HL-60 (cell line): Measurements from ENCODE around the gene CSNK1G2.

Source experiments
- CTCF ChIP-seq: IDR thresholded peaks from one replicate; pipeline ENCODE4 v1.5.1; 2011; ENCODE audit warnings: low read length, control low read depth, inconsistent platforms; ENCODE audit not compliant: insufficient read depth
- GABPA ChIP-seq: IDR thresholded peaks from 2 replicates; pipeline ENCODE4 v1.6.1; 2012; ENCODE audit warnings: low read depth
- POLR2AphosphoS5 ChIP-seq: IDR thresholded peaks from 2 replicates; pipeline ENCODE4 v1.6.1; 2012; ENCODE audit warnings: low read depth
- SPI1 ChIP-seq: IDR thresholded peaks from 2 replicates; pipeline ENCODE4 v1.6.1; 2012; ENCODE audit warnings: low read depth, mild to moderate bottlenecking, borderline replicate concordance
- TF ChIP-seq, protein P1 (sequence below): IDR thresholded peaks from 2 replicates; pipeline ENCODE4 v1.6.1; 2012; ENCODE audit warnings: low read depth; ENCODE audit not compliant: insufficient replicate concordance

DNA sequence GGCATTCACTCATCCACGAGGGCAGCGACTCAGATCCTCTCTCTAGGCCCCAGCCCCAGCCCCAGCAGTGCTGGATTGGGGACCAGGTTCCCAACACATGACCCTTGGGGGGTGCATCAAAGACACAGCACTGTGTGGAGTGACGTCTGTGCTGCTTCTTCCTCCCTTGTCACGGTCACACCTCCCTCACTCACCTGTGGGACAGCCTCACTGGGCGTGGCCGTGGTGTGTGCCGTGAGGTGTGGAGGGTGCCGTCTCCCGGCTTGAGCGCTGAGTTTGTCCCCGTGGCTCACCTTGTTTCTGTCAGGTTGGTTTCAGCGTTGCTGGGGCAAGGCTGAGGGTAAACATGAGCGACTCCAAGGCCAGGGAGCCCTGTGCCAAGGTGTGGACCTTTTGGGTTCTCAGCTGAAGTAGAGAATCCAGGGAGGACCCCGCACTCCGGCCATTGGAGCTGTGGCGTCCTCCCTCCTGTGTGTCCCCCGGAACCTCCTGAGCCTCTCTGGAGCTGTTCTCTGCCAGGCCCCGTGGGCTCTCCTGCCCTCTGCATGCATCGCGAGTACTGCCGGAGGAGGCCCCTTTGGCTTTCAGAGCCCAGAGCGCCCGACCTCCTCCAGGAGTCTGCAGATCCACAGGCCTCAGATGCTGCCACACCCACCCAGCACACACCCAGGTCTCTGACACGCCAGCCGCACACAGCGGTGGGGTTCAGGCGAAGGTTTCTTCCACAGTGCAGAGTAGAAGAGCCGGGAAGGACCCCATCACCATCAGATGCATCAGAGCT lies 33.6 kb downstream of the CSNK1G2 start:
- no peak for TF ChIP-seq SPI1
- no peak for TF ChIP-seq CTCF
- no peak for TF ChIP-seq GABPA
- TF ChIP-seq POLR2AphosphoS5 = no peak
- TF ChIP-seq, protein P1, sequence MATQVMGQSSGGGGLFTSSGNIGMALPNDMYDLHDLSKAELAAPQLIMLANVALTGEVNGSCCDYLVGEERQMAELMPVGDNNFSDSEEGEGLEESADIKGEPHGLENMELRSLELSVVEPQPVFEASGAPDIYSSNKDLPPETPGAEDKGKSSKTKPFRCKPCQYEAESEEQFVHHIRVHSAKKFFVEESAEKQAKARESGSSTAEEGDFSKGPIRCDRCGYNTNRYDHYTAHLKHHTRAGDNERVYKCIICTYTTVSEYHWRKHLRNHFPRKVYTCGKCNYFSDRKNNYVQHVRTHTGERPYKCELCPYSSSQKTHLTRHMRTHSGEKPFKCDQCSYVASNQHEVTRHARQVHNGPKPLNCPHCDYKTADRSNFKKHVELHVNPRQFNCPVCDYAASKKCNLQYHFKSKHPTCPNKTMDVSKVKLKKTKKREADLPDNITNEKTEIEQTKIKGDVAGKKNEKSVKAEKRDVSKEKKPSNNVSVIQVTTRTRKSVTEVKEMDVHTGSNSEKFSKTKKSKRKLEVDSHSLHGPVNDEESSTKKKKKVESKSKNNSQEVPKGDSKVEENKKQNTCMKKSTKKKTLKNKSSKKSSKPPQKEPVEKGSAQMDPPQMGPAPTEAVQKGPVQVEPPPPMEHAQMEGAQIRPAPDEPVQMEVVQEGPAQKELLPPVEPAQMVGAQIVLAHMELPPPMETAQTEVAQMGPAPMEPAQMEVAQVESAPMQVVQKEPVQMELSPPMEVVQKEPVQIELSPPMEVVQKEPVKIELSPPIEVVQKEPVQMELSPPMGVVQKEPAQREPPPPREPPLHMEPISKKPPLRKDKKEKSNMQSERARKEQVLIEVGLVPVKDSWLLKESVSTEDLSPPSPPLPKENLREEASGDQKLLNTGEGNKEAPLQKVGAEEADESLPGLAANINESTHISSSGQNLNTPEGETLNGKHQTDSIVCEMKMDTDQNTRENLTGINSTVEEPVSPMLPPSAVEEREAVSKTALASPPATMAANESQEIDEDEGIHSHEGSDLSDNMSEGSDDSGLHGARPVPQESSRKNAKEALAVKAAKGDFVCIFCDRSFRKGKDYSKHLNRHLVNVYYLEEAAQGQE = no peak
